ENCODE data around the gene HOXB2.

HOXB2 gene

GRCh38 chr17:48551596-48552465 lies 6.9 kb upstream of the HOXB2 start:
- DNase-seq, result no peak

DNA sequence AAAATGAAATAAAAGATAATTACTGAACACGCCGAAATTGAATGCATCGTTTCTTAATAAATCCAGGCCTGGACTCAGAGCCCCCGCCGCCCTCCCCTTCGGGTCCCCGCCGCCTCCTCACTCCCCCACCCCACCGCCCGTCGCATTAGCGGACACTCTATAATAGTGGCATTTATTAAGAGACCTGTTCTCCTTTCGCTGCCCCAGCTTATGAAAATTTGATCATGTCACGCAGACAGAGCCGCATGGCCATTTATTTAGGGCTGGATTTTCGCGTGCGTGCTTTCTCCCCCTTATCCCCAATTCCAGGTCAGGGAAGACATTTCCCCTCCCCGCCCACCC lies 6.3 kb upstream of the HOXB2 start:
- DNase-seq, result no peak

DNA sequence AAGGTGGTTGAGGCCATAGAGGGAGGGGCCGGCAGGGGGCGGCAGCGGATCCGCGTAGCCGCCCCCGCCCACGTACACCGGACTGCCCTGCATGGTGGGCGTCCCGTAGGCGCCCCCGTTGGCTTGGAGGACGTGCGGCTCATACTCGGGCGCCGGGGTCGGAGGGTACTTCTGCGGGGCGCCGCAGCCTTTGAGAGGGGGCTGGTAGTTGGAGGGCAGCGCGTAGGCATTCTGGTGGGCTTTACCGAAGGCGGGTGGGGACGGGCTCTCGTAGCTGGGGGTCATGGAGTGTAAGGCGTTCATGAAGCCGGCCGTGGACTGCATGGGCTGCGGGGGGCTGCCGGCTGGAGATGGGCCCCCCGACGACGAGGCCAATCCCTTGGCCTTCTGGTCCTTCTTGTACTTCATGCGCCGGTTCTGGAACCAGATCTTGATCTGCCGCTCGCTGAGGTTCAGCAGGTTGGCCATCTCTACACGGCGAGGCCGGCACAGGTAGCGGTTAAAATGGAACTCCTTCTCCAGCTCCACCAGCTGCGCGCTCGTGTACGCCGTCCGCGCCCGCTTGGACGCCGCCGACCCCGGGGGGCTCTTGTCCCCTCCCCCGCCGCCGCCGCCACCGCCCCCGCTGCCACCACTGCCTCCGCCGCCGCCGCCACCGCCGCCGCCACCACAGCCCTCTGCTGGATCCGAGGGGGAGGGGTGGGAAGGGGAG lies 5.7 kb upstream of the HOXB2 start:
- no peak for DNase-seq

GRCh38 chr17:48549914-48550501 lies 5.1 kb upstream of the HOXB2 start:
- no peak for DNase-seq

GRCh38 chr17:48549281-48549630 lies 4.3 kb upstream of the HOXB2 start:
- no peak for DNase-seq

GRCh38 chr17:48548523-48549280 lies 3.8 kb upstream of the HOXB2 start:
- no peak for DNase-seq

- peak; percentile 42 for DNase-seq
Observed at GRCh38 chr17:48547808-48548522, 3.1 kb upstream of the HOXB2 start.

GRCh38 chr17:48546924-48547807 lies 2.3 kb upstream of the HOXB2 start:
- DNase-seq, result no peak

GRCh38 chr17:48546137-48546923 lies 1.4 kb upstream of the HOXB2 start:
- no peak for DNase-seq

GRCh38 chr17:48545539-48545938 lies 630 bp upstream of the HOXB2 start:
- no peak for DNase-seq

DNA sequence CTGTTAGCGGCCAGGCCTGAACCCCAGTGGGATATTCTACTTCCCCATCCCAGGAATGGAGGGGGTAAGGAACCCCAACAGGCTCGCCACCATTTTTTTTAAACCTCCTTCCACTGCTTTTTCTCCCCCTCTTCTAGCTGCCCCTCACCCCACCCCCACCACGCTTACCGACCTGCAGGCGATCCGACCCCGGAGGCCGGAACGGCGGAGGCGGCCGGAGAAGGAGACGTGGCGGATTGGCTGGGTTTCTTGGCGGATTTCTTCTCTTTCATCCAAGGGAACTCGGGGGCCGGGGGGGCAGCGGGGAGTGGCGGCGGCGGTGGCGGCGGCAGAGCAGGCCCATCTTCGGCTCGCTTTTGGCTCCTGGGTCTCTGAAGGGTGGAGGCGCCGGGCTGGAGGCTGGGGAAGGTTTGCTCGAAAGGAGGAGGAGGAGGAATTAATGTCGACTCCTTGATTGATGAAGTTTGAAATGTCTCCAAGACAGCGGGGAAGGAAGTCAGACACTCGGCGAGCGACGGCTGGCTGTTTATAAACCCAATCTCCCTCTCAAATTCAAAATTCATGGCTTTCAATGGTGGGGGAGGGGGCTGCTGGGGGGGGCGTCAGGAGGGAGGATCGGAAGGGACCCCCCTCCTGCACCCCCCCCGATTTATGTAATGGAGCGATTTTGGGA lies 424 bp downstream of the HOXB2 start:
- peak; percentile 27 for DNase-seq

GRCh38 chr17:48543854-48544348 lies 1.0 kb downstream of the HOXB2 start:
- DNase-seq, result peak; percentile 46

- peak; percentile 45 for DNase-seq
Observed at GRCh38 chr17:48543107-48543853, 1.6 kb downstream of the HOXB2 start.

DNA sequence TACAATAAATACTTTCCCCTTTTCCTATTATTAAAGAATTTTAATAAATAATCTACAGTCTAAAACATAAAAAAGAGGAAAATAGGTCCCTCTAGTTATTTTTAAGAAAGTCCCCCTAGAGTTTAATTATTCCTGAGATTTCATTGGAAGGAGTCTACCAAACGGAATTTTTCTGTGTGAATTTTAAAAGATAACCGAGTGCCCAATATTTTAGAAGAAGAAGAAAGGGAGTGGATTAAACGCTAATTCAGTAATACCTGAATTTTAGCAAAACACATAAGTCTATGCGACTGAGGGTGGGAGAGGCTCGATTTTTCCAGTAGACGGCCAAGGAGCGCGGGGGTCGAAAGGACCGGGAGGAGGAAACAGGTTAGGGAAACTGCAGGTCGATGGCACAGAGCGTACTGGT lies 2.2 kb downstream of the HOXB2 start:
- DNase-seq, result no peak

- no peak for DNase-seq
Observed at GRCh38 chr17:48542114-48542656, 2.7 kb downstream of the HOXB2 start.

DNA sequence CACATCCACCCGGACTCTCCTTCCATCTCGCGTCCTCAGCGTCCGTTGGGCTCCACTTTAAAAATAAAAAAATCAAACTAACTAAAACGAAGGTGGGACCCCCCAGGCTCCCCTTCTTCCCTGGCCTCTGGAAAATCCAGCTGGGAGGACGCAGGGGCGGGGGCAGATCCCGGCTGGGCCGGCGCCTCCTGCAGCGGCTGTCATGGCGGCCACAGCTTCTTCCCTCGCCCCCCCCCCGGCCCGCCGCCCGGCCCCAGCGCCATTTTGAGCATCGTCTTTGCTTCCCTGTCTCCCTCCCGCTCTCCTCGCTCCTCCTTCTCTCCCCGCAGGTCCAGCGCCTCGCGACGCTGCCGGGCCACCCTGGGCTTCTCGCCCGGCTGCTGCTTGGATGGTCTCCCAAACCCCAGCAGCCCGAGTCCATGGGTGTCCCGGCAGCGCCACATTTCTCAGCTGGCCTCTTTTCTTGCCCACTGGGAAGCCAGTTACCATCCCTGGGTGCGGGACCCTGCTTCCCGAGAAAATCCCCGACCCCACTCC lies 3.3 kb downstream of the HOXB2 start:
- DNase-seq, result peak; percentile 38

DNA sequence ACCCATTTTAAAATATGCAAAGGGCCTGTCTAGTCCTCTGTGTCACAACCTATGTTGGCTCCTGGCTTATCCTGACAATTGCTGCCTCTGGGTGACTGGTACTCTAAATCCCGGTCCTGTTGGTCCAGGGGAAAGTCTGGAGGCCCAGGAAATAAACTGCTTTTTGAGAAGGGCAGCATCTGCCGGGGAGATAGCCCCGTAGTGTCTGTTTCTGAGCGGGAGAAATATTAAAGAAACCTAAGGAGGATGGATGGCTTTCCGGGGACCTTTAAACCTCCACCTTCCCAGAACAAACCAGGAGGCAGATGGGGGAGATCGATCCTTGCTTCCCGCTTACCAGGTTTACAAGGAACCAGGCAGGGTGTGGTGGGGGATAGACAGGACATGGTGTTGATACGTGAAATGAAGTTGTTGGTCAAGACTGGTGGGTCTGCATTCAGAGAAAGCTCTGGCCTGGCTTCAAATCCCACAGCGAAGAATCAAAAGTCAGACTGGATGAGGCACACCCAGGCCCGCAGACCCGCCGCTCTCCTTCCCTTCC lies 3.8 kb downstream of the HOXB2 start:
- no peak for DNase-seq

GRCh38 chr17:48540213-48540612 lies 4.7 kb downstream of the HOXB2 start:
- DNase-seq, result no peak
